Bronchial epithelial cell (primary cell): ENCODE measurements around the gene CFAP45. TPM values are rescaled to one million over a fixed set of nuclear protein-coding genes. Genes with fewer than 3 reads are reported as not detected.

ENCODE experiments used
- DNase-seq: peaks from one replicate; pipeline ENCODE4 v3.0.0-alpha.2; 2010; ENCODE audit warnings: low read depth
- FAIRE-seq: peaks from 2 replicates; lab custom pipeline; 2011; peaks lifted over from hg19 to GRCh38; lab: Jason Lieb, UNC
- H3K27me3 ChIP-seq: 2 replicates; pipeline ENCODE4 v1.5.1; 2011; ENCODE audit warnings: low read length; ENCODE audit not compliant: control insufficient read depth, insufficient read depth
- H3K36me3 ChIP-seq: 2 replicates; pipeline ENCODE4 v1.5.1; 2011; ENCODE audit warnings: low read length; ENCODE audit not compliant: control insufficient read depth, insufficient read depth
- H3K4me3 ChIP-seq: 2 replicates; pipeline ENCODE4 v1.5.1; 2011; ENCODE audit warnings: mild to moderate bottlenecking, low read depth, low read length, control low read depth
- total RNA-seq: library from RNA; depleted of rRNA; stranded (reverse); fragments of >200 nt; gene quantifications from 2 replicates; pipeline ENCODE4 v1.2.1, GENCODE V29; 2014
- TF ChIP-seq, protein P1 (sequence below): IDR thresholded peaks from 2 replicates; pipeline ENCODE4 v1.5.1; 2011; ENCODE audit warnings: mild to moderate bottlenecking, moderate library complexity, low read length, control low read depth, inconsistent platforms; ENCODE audit not compliant: insufficient read depth, severe bottlenecking

Gene CFAP45
- total RNA-seq, 1 donor from 2014 or later: 0.53 TPM

GRCh38 chr1:159895836-159896545 is 4.0 kb downstream of the CFAP45 start:
- no peaks in the 10 kb centered on the region for H3K27me3 ChIP-seq
- FAIRE-seq: no peak
- TF ChIP-seq, protein P1, sequence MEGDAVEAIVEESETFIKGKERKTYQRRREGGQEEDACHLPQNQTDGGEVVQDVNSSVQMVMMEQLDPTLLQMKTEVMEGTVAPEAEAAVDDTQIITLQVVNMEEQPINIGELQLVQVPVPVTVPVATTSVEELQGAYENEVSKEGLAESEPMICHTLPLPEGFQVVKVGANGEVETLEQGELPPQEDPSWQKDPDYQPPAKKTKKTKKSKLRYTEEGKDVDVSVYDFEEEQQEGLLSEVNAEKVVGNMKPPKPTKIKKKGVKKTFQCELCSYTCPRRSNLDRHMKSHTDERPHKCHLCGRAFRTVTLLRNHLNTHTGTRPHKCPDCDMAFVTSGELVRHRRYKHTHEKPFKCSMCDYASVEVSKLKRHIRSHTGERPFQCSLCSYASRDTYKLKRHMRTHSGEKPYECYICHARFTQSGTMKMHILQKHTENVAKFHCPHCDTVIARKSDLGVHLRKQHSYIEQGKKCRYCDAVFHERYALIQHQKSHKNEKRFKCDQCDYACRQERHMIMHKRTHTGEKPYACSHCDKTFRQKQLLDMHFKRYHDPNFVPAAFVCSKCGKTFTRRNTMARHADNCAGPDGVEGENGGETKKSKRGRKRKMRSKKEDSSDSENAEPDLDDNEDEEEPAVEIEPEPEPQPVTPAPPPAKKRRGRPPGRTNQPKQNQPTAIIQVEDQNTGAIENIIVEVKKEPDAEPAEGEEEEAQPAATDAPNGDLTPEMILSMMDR: no peak

GRCh38 chr1:159895286-159895685 is 4.7 kb downstream of the CFAP45 start:
- no peak overlapping the region for H3K4me3 ChIP-seq
- FAIRE-seq: no peak
- H3K36me3 ChIP-seq: no peaks in the 10 kb centered on the region
- TF ChIP-seq, protein P1: no peak
- no peak for DNase-seq
- H3K27me3 ChIP-seq: no peaks in the 10 kb centered on the region

More at GRCh38 chr1:159895836-159896545, 4.0 kb downstream of the CFAP45 start:
- DNase-seq: no peak
- Histone ChIP-seq H3K4me3 (no peak overlapping the region), H3K36me3 (no peaks in the 10 kb centered on the region)

GRCh38 chr1:159892944-159893343 is 7.0 kb downstream of the CFAP45 start:
- DNase-seq: peak; percentile 76
- TF ChIP-seq, protein P1: peak; percentile 60
- no peaks in the 10 kb centered on the region for H3K27me3 ChIP-seq
- H3K36me3 ChIP-seq: no peaks in the 10 kb centered on the region
- H3K4me3 ChIP-seq: no peak overlapping the region
- FAIRE-seq: no peak

DNA sequence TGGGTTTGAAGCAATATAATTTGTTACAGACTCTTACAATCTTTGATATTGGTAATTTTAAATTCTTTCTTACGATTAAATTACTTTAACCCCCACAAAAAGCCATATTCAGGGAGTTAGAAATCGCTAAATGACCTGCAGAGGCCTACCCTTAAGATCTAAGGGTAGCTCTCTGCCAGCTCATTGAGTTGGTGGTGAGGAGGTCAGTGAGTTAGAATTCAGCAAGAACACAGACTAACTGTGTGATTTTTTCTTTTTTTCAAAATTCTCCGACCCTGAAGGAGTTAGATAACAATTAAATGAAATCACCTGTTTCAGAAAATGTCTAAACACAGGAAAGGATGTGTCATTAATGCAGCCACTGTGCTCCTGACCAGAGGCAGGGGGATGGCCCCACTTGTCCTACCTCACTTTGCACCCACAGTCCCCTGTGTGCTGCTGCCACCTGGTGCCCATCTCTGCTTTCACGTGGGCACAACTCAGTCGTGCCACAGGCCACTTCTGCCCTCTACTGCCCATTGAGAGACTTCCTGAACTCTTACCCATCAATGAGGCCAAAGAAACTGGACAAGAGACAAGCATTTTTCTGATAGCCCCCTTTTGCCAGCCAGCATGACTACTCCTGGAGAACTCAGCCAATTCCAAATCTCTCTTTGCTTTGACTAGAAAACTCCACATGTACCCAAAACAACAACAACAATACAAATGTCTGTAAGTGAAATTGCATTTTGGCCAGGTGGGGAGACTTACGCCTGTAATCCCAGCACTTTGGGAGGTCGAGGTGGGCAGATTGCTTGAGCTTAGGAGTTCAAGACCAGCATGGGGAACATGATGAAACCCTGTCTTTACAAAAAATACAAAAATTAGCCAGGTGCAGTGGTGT is 8.4 kb downstream of the CFAP45 start:
- H3K36me3 ChIP-seq: no peaks in the 10 kb centered on the region
- DNase-seq (peak; percentile 84), FAIRE-seq (no peak)
- H3K4me3 ChIP-seq: no peak overlapping the region
- no peaks in the 10 kb centered on the region for H3K27me3 ChIP-seq
- TF ChIP-seq, protein P1: peak; percentile 100

GRCh38 chr1:159890390-159890789 is 9.6 kb downstream of the CFAP45 start:
- no peak for FAIRE-seq
- DNase-seq: no peak
- Histone ChIP-seq H3K27me3 (no peaks in the 10 kb centered on the region), H3K4me3 (no peak overlapping the region), H3K36me3 (no peaks in the 10 kb centered on the region)
- TF ChIP-seq, protein P1: no peak
